OCI-LY7 (cell line): Measurements from ENCODE around the gene RNF145.

Experiments
- CTCF ChIP-seq: fragments of 200-600 bp; sonication (generic); conservative IDR thresholded peaks from 2 replicates; pipeline ENCODE4 v1.5.1; 2014; ENCODE audit warnings: mild to moderate bottlenecking, antibody characterized with exemption, low read length, moderate library complexity, mixed read lengths
- EZH2phosphoT487 ChIP-seq: fragments of 200-600 bp; sonication (generic); IDR thresholded peaks from 2 replicates; pipeline ENCODE4 v1.6.1; 2018; ENCODE audit warnings: low read depth, borderline replicate concordance, mild to moderate bottlenecking, mixed run types, antibody characterized with exemption, low read length, moderate library complexity, mixed read lengths

- TF ChIP-seq CTCF = no peak
- no peak for TF ChIP-seq EZH2phosphoT487
These were observed 9.6 kb downstream of the RNF145 start for GRCh38 chr5:159199780-159200179.
